ENCODE results near the gene ATF4. TPM values are rescaled to one million over a fixed set of nuclear protein-coding genes. Genes with fewer than 3 reads are reported as not detected.
A peak's percentile ranks its signal among the peaks of the same experiment; 100 is the strongest.

The ATF4 gene
- total RNA-seq, 6 donors from 2014 or later, result 255 to 402 (median 364) TPM

- TF ChIP-seq, protein P1, sequence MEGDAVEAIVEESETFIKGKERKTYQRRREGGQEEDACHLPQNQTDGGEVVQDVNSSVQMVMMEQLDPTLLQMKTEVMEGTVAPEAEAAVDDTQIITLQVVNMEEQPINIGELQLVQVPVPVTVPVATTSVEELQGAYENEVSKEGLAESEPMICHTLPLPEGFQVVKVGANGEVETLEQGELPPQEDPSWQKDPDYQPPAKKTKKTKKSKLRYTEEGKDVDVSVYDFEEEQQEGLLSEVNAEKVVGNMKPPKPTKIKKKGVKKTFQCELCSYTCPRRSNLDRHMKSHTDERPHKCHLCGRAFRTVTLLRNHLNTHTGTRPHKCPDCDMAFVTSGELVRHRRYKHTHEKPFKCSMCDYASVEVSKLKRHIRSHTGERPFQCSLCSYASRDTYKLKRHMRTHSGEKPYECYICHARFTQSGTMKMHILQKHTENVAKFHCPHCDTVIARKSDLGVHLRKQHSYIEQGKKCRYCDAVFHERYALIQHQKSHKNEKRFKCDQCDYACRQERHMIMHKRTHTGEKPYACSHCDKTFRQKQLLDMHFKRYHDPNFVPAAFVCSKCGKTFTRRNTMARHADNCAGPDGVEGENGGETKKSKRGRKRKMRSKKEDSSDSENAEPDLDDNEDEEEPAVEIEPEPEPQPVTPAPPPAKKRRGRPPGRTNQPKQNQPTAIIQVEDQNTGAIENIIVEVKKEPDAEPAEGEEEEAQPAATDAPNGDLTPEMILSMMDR (IDR thresholded peaks at IDR 0.05), result peak; percentile 67 to 81 (median 73)
- no peak for TF ChIP-seq EP300 (IDR thresholded peaks at IDR 0.05)
- no peaks in the 10 kb centered on the region for H3K9me3 ChIP-seq
- no peak overlapping the region for H3K4me3 ChIP-seq
- H3K27me3 ChIP-seq, result no peaks in the 10 kb centered on the region
- peaks cover 13 to 26% (median 20%) of the 10 kb centered on the region in 4 donors for H3K4me1 ChIP-seq
- H3K27ac ChIP-seq, result peak overlapping the region in 3 of 4 donors; percentile 37 to 58 (median 58)
- ATAC-seq (ENCODE audit: low FRiP score in 2 of 2), result peak; percentile 83 to 84
- peak in 1 of 2 donors; percentile 78 for DNase-seq
- H3K36me3 ChIP-seq, result no peaks in the 10 kb centered on the region
- 40 to 45% methylated on average over 13 of the region's 13 CpGs for WGBS, 2 donors
These were observed 24.1 kb upstream of the ATF4 start for GRCh38 chr22:39496131-39496838.

GRCh38 chr22:39497429-39497828 lies 22.9 kb upstream of the ATF4 start:
- Histone ChIP-seq H3K27me3 (no peaks in the 10 kb centered on the region), H3K4me1 (peaks cover 20 to 31% (median 27%) of the 10 kb centered on the region in 4 donors), H3K9me3 (no peaks in the 10 kb centered on the region), H3K36me3 (no peaks in the 10 kb centered on the region), H3K4me3 (no peak overlapping the region), H3K27ac (peak overlapping the region in 1 of 4 donors; percentile 19)
- WGBS, 2 donors, result 86% methylated on average over 8 of the region's 8 CpGs
- TF ChIP-seq EP300 (IDR thresholded peaks at IDR 0.05) (no peak), POLR2A (IDR thresholded peaks at IDR 0.05) (no peak), POLR2AphosphoS5 (IDR thresholded peaks at IDR 0.05) (no peak)
- TF ChIP-seq, protein P1 (IDR thresholded peaks at IDR 0.05), result no peak
- ATAC-seq (ENCODE audit: low FRiP score in 2 of 2) (no peak), DNase-seq (no peak)

- TF ChIP-seq, protein P1 (IDR thresholded peaks at IDR 0.05), result no peak
- no peak for TF ChIP-seq POLR2A (IDR thresholded peaks at IDR 0.05)
- TF ChIP-seq EP300 (IDR thresholded peaks at IDR 0.05), result no peak
- TF ChIP-seq POLR2AphosphoS5 (IDR thresholded peaks at IDR 0.05), result no peak
- H3K27ac ChIP-seq, result peak overlapping the region in 2 of 4 donors; percentile 19 to 37
- H3K9me3 ChIP-seq, result no peaks in the 10 kb centered on the region
- no peak overlapping the region for H3K4me3 ChIP-seq
- DNase-seq (no peak), ATAC-seq (ENCODE audit: low FRiP score in 2 of 2) (no peak)
- H3K4me1 ChIP-seq, result peaks cover 25 to 36% (median 32%) of the 10 kb centered on the region in 4 donors
- no peaks in the 10 kb centered on the region for H3K36me3 ChIP-seq
- no peaks in the 10 kb centered on the region for H3K27me3 ChIP-seq
- 52 to 78% methylated on average over 2 of the region's 2 CpGs for WGBS, 2 donors
These were observed 22.0 kb upstream of the ATF4 start for GRCh38 chr22:39498368-39498767.

GRCh38 chr22:39498802-39499201 lies 21.6 kb upstream of the ATF4 start:
- no peak for DNase-seq
- Histone ChIP-seq H3K27ac (peak overlapping the region in 1 of 4 donors; percentile 37), H3K9me3 (no peaks in the 10 kb centered on the region), H3K27me3 (no peaks in the 10 kb centered on the region), H3K4me3 (no peak overlapping the region), H3K4me1 (peaks cover 30 to 38% (median 36%) of the 10 kb centered on the region in 4 donors), H3K36me3 (no peaks in the 10 kb centered on the region)
- TF ChIP-seq EP300 (IDR thresholded peaks at IDR 0.05) (no peak), POLR2A (IDR thresholded peaks at IDR 0.05) (no peak), POLR2AphosphoS5 (IDR thresholded peaks at IDR 0.05) (no peak)
- TF ChIP-seq, protein P1 (IDR thresholded peaks at IDR 0.05), result no peak
- ATAC-seq (ENCODE audit: low FRiP score in 2 of 2), result no peak
- 58 to 63% methylated on average over 3 of the region's 3 CpGs for WGBS, 2 donors

- Histone ChIP-seq H3K27me3 (no peaks in the 10 kb centered on the region), H3K27ac (peak overlapping the region in 1 of 4 donors; percentile 89), H3K4me3 (no peak overlapping the region), H3K4me1 (peaks cover 35 to 40% (median 38%) of the 10 kb centered on the region in 4 donors), H3K9me3 (no peaks in the 10 kb centered on the region), H3K36me3 (peaks cover 8 to 12% (median 10%) of the 10 kb centered on the region in 4 donors)
- ATAC-seq (ENCODE audit: low FRiP score in 2 of 2) (no peak), DNase-seq (no peak)
- TF ChIP-seq POLR2AphosphoS5 (IDR thresholded peaks at IDR 0.05), result no peak
- no peak for TF ChIP-seq POLR2A (IDR thresholded peaks at IDR 0.05)
- no peak for TF ChIP-seq EP300 (IDR thresholded peaks at IDR 0.05)
- TF ChIP-seq, protein P1 (IDR thresholded peaks at IDR 0.05), result no peak
- 91 to 95% methylated on average over 6 of the region's 6 CpGs for WGBS, 2 donors
These were observed 20.3 kb upstream of the ATF4 start for GRCh38 chr22:39500101-39500500.
